GM18868 (cell line): ENCODE results near the gene FBXL7.

ENCODE experiments used
- ATAC-seq: cut with Tn5 transposase; IDR thresholded peaks from one replicate; pipeline ENCODE4 v1.9.1; 2021; ENCODE audit warnings: mild to moderate bottlenecking, moderate library complexity; ENCODE audit not compliant: unreplicated experiment

The FBXL7 gene

GRCh38 chr5:15702102-15702501 lies 202.1 kb downstream of the FBXL7 start:
- ATAC-seq = no peak

GRCh38 chr5:15703901-15704300 lies 203.9 kb downstream of the FBXL7 start:
- no peak for ATAC-seq

- no peak for ATAC-seq
Observed at GRCh38 chr5:15704397-15704947, 204.5 kb downstream of the FBXL7 start.

DNA sequence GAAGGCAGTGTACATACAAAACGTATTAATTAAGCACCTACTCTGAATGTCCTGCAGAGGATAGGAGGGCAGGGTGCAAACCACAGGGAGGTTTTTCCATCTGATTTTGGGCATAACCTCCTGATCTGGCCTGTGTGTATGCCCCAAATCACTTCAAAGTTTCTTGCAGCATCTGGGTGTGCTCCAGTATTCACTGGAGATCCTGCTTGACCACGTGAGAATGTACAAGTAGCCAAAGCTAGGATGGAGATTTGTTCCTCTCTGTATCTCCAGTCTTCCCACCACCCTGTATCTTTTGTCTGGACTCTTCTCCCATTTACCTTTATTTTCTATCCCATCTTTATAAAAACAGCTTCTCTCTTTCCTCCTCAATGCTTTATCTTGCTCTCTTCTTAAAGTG lies 207.7 kb downstream of the FBXL7 start:
- ATAC-seq = no peak

GRCh38 chr5:15711892-15712291 lies 211.9 kb downstream of the FBXL7 start:
- no peak for ATAC-seq

GRCh38 chr5:15715535-15715934 lies 215.6 kb downstream of the FBXL7 start:
- ATAC-seq = no peak

DNA sequence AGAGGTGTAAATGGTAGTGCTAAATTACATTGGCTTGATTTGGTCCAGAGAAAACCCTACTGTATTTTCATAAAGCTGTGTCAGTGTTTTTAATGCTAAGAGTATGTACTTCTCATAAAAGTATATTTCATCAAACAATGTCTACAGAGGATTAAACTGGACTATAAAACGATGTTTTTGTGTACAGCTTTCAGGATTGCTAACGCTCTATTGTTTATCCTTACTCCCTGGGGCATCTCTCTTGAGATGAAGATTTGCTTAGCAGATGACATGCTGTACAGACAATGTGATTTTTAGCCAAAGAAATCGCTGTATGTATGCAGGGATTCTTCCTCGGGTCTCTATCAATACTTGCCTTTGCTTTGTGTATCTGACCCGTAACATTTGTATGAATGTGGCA lies 216.0 kb downstream of the FBXL7 start:
- no peak for ATAC-seq

- ATAC-seq = no peak
Observed at GRCh38 chr5:15717001-15717400, 217.0 kb downstream of the FBXL7 start.

DNA sequence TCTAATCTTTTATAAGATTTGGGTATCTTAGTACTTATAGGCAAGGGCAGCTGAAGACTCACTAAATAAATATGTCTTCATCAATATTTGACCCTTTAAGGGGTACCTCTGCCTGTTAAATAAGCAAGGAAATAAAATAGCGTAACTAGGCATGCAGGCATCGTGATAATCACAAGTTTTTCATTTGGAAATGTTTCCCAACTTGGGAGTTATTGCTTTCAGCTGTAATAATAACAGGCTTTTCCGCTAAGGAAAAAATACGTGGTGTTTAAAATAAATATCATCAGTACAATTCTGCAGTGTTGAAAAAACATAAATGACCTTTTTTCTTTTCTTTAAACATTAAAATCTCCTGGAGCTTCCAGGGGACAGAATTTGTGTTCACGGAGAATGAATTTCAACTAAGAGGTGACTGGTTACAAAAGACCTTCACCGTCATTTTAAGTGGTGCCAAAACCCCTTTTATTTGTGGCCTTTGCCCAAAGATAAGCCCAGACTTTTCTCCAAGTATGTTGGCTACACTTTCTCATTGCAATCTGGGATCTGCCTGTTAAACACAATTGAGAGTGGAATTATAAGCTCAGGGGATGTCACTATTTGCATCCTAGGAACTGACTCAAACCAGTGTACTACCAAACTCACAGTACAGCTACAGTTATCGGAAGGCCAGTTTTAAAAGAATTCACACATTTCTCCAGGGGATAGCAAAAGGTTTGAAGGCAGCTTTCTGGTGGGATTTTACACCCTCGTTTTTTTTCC lies 218.6 kb downstream of the FBXL7 start:
- ATAC-seq = no peak

GRCh38 chr5:15719784-15720183 lies 219.8 kb downstream of the FBXL7 start:
- ATAC-seq = no peak

- no peak for ATAC-seq
Observed at GRCh38 chr5:15720515-15720914, 220.5 kb downstream of the FBXL7 start.

DNA sequence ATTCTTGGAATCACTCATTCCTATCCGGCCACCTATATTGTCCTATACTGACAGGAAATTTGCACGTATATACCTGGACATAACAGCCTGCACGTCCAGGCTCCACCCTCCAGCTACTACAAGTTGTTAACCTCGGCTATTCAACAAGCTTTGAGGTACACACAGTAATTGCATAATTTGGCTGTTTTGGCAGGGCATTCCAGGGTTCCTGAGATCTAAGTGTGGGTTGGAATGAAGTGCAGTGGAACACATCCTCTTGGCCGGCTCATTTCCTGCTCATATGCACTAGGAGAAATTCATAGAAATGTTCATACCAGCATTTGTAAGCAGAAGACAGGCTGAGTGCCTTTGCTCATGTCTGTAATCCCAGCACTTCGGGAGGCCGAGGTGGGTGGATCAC lies 222.3 kb downstream of the FBXL7 start:
- no peak for ATAC-seq

- no peak for ATAC-seq
Observed at GRCh38 chr5:15727375-15727774, 227.4 kb downstream of the FBXL7 start.

DNA sequence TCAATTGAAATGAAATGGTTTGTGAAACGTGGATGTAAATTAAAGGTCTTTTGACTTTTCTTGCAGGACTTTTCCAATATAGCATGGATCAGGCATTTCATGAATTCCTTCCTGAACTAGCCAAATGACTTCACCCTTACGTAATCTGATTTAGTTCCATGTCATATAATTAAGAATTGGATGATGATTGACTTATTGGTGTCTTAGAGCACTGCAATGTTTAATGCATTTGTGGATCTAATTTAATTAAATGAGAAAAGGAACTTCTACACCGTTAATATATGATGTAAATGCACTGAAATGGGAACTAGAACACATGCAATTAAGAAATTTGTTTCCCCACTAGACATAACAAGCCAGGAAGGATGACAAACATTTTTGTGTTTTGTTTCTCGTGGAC lies 228.8 kb downstream of the FBXL7 start:
- no peak for ATAC-seq

- ATAC-seq = no peak
Observed at GRCh38 chr5:15731699-15732098, 231.7 kb downstream of the FBXL7 start.

GRCh38 chr5:15734058-15734457 lies 234.1 kb downstream of the FBXL7 start:
- ATAC-seq = no peak

DNA sequence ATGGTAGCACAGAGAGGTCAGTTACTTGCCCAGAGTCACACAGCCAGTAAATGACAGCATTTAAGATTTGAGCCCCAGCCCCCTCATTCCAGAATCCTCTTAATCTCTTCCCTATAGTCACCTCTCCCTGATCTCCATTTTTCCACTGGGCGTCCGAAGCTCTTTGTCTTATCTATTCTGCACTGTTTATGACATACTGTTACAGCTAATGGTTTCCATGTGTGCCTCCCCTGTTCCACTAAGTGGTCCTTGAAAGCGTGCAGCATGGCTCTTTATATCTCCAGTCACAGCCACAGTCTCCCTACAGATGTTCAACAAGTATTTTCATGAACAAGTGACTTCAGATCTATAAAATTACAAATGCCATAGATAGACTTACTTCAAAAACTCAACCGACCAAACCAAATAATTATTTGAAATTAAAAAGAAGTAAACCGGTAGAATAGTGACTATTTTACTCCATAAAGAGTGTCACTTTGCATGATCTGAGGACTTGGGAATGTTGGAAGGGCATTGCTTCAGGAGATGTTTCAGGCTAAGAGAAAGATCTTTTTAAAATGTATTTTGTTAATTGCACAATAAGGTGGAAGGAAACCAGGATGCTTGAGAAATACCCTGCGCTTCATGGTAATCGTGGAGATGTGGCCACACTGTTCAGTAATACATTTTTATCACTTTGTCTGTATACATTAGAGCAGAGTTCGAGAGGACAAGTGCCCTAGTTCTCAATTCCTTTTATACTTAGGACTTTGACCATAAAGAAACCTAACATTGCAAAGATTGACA lies 237.2 kb downstream of the FBXL7 start:
- ATAC-seq = no peak

- no peak for ATAC-seq
Observed at GRCh38 chr5:15737871-15738664, 238.1 kb downstream of the FBXL7 start.

GRCh38 chr5:15740383-15740782 lies 240.4 kb downstream of the FBXL7 start:
- no peak for ATAC-seq

- ATAC-seq = no peak
Observed at GRCh38 chr5:15741591-15741990, 241.6 kb downstream of the FBXL7 start.

DNA sequence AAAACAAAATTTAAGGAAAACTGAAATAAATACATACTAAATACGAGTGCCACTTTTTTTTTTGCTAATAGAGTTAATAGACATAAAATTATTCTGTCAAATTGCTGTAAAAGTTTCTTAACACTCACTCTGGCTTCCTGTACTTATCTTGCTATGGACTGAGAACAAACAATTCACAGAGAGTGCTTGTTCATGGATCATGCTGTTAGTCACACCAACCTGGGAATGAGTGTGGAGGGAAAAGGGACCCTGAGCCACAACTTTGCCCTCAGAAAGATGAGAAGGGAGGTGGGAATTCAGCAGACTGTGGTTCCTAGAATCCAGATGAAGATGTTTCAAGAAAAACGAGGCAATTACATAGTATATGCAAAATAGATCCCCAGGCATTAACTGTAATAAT lies 246.9 kb downstream of the FBXL7 start:
- no peak for ATAC-seq
